H7 (cell line): ENCODE results near the gene CYSLTR1. TPM values are rescaled to one million over a fixed set of nuclear protein-coding genes. Genes with fewer than 3 reads are reported as not detected.

Source experiments
- DNase-seq: peaks from one replicate; pipeline ENCODE4 v3.0.0; 2012
- H3K27me3 ChIP-seq: 2 replicates; pipeline ENCODE4 v1.6.0; 2011; ENCODE audit warnings: mild to moderate bottlenecking, low read length; ENCODE audit not compliant: control insufficient read depth, insufficient read depth
- H3K36me3 ChIP-seq: replicated peaks from 2 replicates; pipeline ENCODE4 v1.5.1; 2011; ENCODE audit warnings: low read length; ENCODE audit not compliant: control insufficient read depth, insufficient read depth
- H3K4me3 ChIP-seq: 2 replicates; pipeline ENCODE4 v1.5.1; 2011; ENCODE audit warnings: low read depth, mild to moderate bottlenecking, control low read depth, low read length, moderate library complexity; ENCODE audit not compliant: insufficient read depth
- total RNA-seq: library from RNA; depleted of rRNA; stranded (reverse); fragments of >200 nt; shearing (Covaris generic); gene quantifications from 2 replicates; pipeline ENCODE4 v1.2.3, GENCODE V29; 2014; rRNA removed

The CYSLTR1 gene
- total RNA-seq, result not detected in 2 replicates

DNA sequence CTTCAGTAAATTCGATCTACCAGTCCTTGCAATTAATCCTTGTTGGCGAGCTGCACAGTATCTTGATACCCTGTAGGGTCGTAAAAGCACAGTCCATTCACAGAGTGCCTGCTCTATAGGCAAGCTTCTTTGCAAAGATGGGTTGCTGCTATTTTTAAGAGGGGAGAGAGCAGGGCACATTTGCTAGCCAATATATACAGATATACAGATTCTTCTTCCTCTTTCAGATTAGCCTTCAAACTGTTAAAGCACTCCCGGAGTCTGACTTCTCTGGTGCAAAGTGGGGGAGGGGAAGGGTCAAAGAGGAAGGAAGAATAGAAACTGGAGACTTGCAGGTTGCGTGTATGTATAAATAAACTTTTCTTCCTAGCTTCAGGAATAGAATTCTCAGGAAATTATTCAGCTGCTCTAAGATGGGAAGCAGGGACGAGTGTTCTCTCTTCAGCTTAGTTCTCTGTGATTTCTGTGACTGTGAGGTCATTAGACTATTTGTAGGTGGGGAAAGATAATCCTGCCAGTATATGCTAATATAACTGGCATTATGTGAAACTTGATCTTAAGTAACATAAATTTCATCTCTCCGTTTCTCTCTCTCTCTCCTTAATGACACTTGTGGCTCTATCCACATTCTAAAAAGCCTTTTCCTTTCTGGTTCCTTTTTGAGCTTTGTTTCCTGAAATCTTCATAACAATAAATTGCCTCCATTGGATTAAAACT lies at the start of gene CYSLTR1:
Gene CYSLTR1, minus strand, starts transcription at position 242 of the 717 bp plus-strand sequence. CDS start 53,865 bp downstream, outside the sequence.
- Histone ChIP-seq H3K27me3 (no peaks in the 10 kb centered on the region), H3K36me3 (no peaks in the 10 kb centered on the region), H3K4me3 (no peak within 1 kb of the TSS)
- DNase-seq, result no peak

- H3K4me3 ChIP-seq, result no peak overlapping the region
- DNase-seq, result no peak
- H3K36me3 ChIP-seq, result no peaks in the 10 kb centered on the region
- H3K27me3 ChIP-seq, result no peaks in the 10 kb centered on the region
Measured at GRCh38 chrX:78377186-78377585, 49.8 kb upstream of the CYSLTR1 start.

DNA sequence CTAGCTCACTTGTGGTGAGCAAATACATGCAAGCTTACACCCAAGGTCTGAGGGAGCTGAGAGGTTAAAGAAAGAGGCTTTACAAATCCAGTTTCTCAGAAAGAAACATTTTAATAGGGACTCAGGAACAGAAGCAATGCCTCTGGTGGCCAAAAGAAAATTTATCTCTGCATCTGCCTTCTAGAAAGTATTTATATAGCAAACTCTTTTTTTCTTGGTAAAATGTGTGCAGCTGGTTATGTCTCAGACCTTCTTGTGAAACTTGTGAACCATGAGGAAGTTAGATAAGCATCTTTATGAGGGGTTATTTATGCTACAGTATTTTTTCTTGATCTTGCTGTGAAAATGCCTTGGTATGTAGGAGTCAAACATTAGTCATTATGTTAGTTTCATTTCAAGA lies 48.5 kb upstream of the CYSLTR1 start:
- Histone ChIP-seq H3K36me3 (no peaks in the 10 kb centered on the region), H3K4me3 (no peak overlapping the region), H3K27me3 (no peaks in the 10 kb centered on the region)
- no peak for DNase-seq

- no peaks in the 10 kb centered on the region for H3K36me3 ChIP-seq
- H3K27me3 ChIP-seq, result no peaks in the 10 kb centered on the region
- DNase-seq, result no peak
- H3K4me3 ChIP-seq, result no peak overlapping the region
Measured at GRCh38 chrX:78366576-78366975, 39.2 kb upstream of the CYSLTR1 start.

GRCh38 chrX:78357342-78358055 lies 30.1 kb upstream of the CYSLTR1 start:
- H3K36me3 ChIP-seq, result no peaks in the 10 kb centered on the region
- DNase-seq, result no peak
- H3K27me3 ChIP-seq, result no peaks in the 10 kb centered on the region
- no peak overlapping the region for H3K4me3 ChIP-seq

DNA sequence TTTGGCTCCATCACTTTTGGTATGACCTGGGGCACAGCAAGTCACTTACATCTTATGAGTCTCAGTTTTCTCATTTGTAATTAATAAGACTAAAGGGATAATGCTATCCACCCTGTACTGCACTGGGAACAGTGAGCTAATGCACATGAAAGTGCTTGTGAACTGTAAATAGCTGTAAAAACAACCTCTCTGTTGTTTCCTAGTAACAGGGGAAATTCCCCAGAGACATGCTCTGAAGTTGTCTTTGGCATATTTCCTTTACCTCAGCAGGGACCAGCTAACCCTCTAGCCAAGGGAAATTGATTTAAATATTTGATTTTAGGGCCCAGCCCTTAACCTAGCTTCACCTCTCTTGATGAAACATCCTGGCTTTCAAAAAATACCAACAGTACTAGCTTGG lies 6.1 kb upstream of the CYSLTR1 start:
- no peak for DNase-seq
- Histone ChIP-seq H3K4me3 (no peak overlapping the region), H3K27me3 (no peaks in the 10 kb centered on the region), H3K36me3 (no peaks in the 10 kb centered on the region)

DNA sequence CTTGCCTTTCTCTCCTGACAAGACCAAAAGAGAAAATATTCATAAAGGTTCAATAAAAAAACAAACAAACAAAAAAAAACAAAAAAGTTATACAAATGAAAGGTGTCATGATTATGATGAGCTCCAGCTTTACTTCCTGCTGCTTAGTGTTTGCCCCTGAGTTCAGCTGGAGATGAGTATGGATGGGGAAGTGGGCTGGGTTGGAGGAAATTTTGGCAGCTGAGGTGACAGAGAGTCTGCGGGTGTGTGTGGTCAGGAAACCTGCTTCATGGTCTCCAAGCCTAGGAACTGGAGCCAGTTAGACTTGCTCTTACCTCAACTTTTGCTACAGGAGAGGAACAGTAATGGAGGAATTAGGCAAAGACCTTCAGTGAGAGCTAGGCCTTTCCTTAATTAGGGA lies 4.3 kb upstream of the CYSLTR1 start:
- Histone ChIP-seq H3K27me3 (no peaks in the 10 kb centered on the region), H3K4me3 (no peak overlapping the region), H3K36me3 (no peaks in the 10 kb centered on the region)
- DNase-seq, result no peak

DNA sequence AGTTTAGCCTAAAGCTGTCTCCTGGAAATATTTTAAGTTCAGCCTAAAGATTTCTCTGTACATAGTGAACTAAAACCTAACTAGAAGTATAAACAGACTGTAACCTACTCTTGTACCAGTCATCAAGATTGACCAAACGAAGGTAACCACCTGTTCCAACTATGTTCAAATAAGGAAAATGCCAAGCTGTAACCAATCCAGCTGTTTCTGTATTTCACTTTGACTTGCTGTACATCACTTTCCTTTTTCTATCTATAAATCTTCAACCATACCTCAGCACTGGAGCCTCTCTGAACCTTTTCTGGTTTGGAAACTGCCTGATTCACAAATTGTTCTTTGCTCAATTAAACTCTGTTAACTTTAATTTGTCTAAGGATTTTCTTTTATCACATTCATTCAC lies 3.1 kb upstream of the CYSLTR1 start:
- no peak for DNase-seq
- H3K4me3 ChIP-seq, result no peak overlapping the region

GRCh38 chrX:78330068-78330467 lies 2.7 kb upstream of the CYSLTR1 start:
- DNase-seq, result no peak
- no peaks in the 10 kb centered on the region for H3K36me3 ChIP-seq
- H3K27me3 ChIP-seq, result no peaks in the 10 kb centered on the region
- no peak overlapping the region for H3K4me3 ChIP-seq

More for the DNA sequence above, 3.1 kb upstream of the CYSLTR1 start:
- no peaks in the 10 kb centered on the region for H3K27me3 ChIP-seq
- H3K36me3 ChIP-seq, result no peaks in the 10 kb centered on the region

GRCh38 chrX:78329486-78329885 lies 2.1 kb upstream of the CYSLTR1 start:
- Histone ChIP-seq H3K36me3 (no peaks in the 10 kb centered on the region), H3K27me3 (no peaks in the 10 kb centered on the region), H3K4me3 (no peak overlapping the region)
- no peak for DNase-seq

DNA sequence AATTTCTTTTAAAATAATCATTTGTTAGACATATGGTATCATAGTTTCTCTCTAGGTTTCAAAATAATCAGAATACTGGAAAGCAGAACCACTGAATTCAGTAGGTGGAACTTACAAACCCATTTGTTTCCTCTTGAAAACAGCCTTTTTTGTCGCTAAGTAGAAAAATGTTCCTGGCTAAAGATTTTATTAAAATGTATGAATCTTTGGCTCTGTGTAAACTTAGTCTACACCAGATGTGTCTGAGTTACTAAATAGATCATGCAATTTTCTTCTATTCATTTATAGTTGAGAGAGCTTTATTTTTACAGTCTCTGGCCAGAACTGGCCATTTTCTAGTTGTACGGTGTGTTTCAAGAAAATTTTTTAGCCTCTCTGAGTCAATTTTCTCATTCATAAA lies 1.0 kb downstream of the CYSLTR1 start:
- Histone ChIP-seq H3K27me3 (no peaks in the 10 kb centered on the region), H3K4me3 (no peak overlapping the region), H3K36me3 (no peaks in the 10 kb centered on the region)
- DNase-seq, result no peak

DNA sequence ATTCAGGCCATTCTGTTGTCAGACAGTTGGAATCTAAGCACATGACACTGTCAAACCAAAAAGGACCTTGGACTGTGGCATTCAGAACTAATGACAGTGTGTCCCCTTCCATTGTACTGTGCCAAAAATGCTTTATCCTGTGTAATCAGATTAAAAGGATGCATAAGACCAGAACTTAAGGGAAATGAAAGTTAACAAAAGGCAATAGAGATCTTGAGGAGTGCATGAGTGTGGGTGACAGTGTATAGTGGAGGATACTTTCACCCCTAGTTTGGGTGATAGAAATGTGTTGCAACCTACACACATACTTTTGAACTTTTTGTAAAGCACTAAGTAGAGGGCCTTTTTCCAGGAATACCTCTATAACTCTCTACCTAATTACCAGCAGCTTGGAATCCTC lies 4.5 kb downstream of the CYSLTR1 start:
- Histone ChIP-seq H3K4me3 (no peak overlapping the region), H3K27me3 (no peaks in the 10 kb centered on the region), H3K36me3 (no peaks in the 10 kb centered on the region)
- no peak for DNase-seq

DNA sequence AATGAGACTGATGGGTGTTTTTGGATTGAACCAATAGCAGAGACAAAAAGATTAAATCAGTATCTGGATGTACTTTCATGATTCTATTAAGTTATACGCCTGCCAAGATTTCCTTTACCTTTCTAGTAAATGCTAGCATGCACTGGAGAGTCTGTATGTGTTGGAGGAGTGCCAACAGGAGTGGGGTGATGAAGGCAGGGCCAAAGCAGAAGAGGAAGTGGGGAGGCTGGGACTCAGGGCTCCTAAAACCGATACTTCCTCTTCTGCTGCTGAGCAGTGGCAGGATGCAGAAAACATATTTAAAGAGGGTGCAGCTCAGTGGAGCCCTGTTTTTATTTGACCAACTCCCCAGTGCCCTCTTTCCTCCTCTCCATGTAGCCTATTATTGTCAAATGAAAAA lies 5.6 kb downstream of the CYSLTR1 start:
- Histone ChIP-seq H3K27me3 (no peaks in the 10 kb centered on the region), H3K4me3 (no peak overlapping the region), H3K36me3 (no peaks in the 10 kb centered on the region)
- no peak for DNase-seq

DNA sequence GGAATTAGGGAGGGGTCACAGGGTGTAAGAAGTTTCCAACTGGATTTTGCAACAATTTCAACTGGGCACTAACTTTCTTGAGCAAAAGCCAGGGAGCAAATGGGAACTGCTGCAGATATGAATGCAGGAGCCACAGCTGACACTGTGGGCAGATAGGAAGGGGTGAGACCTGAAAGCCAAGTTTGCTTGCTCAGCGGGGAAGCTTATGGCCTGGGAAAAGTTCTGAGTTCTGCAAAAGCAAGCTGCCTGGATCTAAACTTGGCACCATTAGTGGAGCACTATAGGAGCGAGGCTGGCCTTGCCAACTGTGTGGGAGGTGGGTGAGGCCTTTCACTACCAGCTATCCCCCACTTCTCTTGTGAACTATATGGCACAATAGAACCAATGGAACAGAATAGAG lies 11.1 kb downstream of the CYSLTR1 start:
- Histone ChIP-seq H3K4me3 (no peak overlapping the region), H3K36me3 (no peaks in the 10 kb centered on the region), H3K27me3 (no peaks in the 10 kb centered on the region)
- DNase-seq, result no peak

GRCh38 chrX:78315745-78316144 lies 11.7 kb downstream of the CYSLTR1 start:
- H3K36me3 ChIP-seq, result no peaks in the 10 kb centered on the region
- no peak overlapping the region for H3K4me3 ChIP-seq
- no peak for DNase-seq
- no peaks in the 10 kb centered on the region for H3K27me3 ChIP-seq
